HepG2 (cell line): ENCODE data around the gene SMAD3. TPM values are rescaled to one million over a fixed set of nuclear protein-coding genes. Genes with fewer than 3 reads are reported as not detected.

ENCODE experiments used
- ATAC-seq: fragments of 200-7000 bp; cut with Tn5 transposase; 3 replicates; pipeline ENCODE4 v1.9.1; 2020; ENCODE audit warnings: mild to moderate bottlenecking, moderate library complexity
- BruUV-seq: library from RNA; stranded (reverse); fragments of 400-500 nt; replicated peaks from 2 replicates; lab custom pipeline; 2021; lab: Mats Ljungman, UMichigan
- CTCF ChIA-PET: fragments of 300-600 bp; formaldehyde crosslinking; extraction: SDS; loops from one replicate; lab custom pipeline; 2021; ENCODE audit warnings: low total read pairs, inconsistent platforms, low intra/inter-chr PET ratio; lab: Yijun Ruan, JAX
- POLR2A ChIA-PET: fragments of 350-600 bp; sonication (Branson Sonifier 250); formaldehyde crosslinking; loops from one replicate; lab custom pipeline; 2020; ENCODE audit warnings: antibody characterized with exemption, inconsistent platforms; lab: Yijun Ruan, JAX
- DNase-seq: peaks from one replicate; pipeline ENCODE4 v3.0.0-alpha.2; 2015; ENCODE audit warnings: low spot score
- FAIRE-seq: peaks from 3 replicates; lab custom pipeline; 2011; peaks lifted over from hg19 to GRCh38; lab: Jason Lieb, UNC
- H2AFZ ChIP-seq: one replicate; pipeline ENCODE4 v1.6.1; 2011; ENCODE audit warnings: low read length, inconsistent platforms
- H3K27ac ChIP-seq: fragments of 300-600 bp; 3 replicates; pipeline ENCODE4 v1.8.0; 2011; ENCODE audit warnings: mixed run types, mild to moderate bottlenecking, mixed read lengths, low read length, inconsistent platforms; ENCODE audit not compliant: insufficient read depth; ENCODE audit errors: extremely low read length
- H3K27me3 ChIP-seq, 2 experiments: fragments of 200-600 bp in 1 of 2; 2 replicates in 1 of 2; 3 replicates in 1 of 2; pipeline versions ENCODE4 v1.6.0 to v1.8.0; 2011; ENCODE audit warnings: low read length in 2 of 2, mild to moderate bottlenecking in 2 of 2, moderate library complexity in 2 of 2, inconsistent platforms in 1 of 2; ENCODE audit not compliant: insufficient read depth in 2 of 2, control insufficient read depth in 1 of 2
- H3K36me3 ChIP-seq, 2 experiments: fragments of 200-600 bp in 1 of 2; replicated peaks in 1 of 2; 2 replicates in 1 of 2; 3 replicates in 1 of 2; pipeline versions ENCODE4 v1.5.1 to v1.8.0; 2011; ENCODE audit warnings: low read length in 2 of 2, inconsistent platforms in 1 of 2; ENCODE audit not compliant: insufficient read depth in 2 of 2, control insufficient read depth in 1 of 2
- H3K4me1 ChIP-seq: 2 replicates; pipeline ENCODE4 v1.5.1; 2012; ENCODE audit warnings: low read length, inconsistent platforms; ENCODE audit not compliant: insufficient read depth
- H3K4me2 ChIP-seq: 2 replicates; pipeline ENCODE4 v1.6.0; 2011; ENCODE audit warnings: low read depth, low read length, inconsistent platforms
- H3K4me3 ChIP-seq, 3 experiments: fragments of 200-600 bp in 1 of 3; sonication (generic), shearing (Covaris generic) in 1 of 3; replicated peaks in 1 of 3; 2 replicates each; pipeline ENCODE4 v1.5.1; 2011 to 2016; ENCODE audit warnings: low read length in 3 of 3, inconsistent platforms in 2 of 3, low read depth in 2 of 3, mild to moderate bottlenecking in 2 of 3, control low read depth in 1 of 3, mixed read lengths in 1 of 3; ENCODE audit not compliant: insufficient read depth in 1 of 3
- H3K79me2 ChIP-seq: one replicate; pipeline ENCODE4 v1.6.1; 2011; ENCODE audit warnings: low read length, inconsistent platforms; ENCODE audit not compliant: insufficient read depth
- H3K9ac ChIP-seq: 2 replicates; pipeline ENCODE4 v1.6.0; 2011; ENCODE audit warnings: mild to moderate bottlenecking, low read depth, low read length, inconsistent platforms; ENCODE audit not compliant: insufficient read depth
- H3K9me3 ChIP-seq: 2 replicates; pipeline ENCODE4 v1.5.1; 2012; ENCODE audit warnings: mild to moderate bottlenecking, low read length
- H4K20me1 ChIP-seq: 2 replicates; pipeline ENCODE4 v1.6.0; 2011; ENCODE audit warnings: inconsistent platforms, mild to moderate bottlenecking, low read length, moderate library complexity; ENCODE audit not compliant: insufficient read depth
- FOSL1 ChIP-seq: sonication (generic); formaldehyde crosslinking; IDR thresholded peaks from 2 replicates; pipeline ENCODE4 v1.9.0; 2021; ENCODE audit warnings: missing genetic modification reagents, borderline replicate concordance
- HOXA9 ChIP-seq: sonication (generic); formaldehyde crosslinking; IDR thresholded peaks from 2 replicates; pipeline ENCODE4 v1.8.1; 2022; ENCODE audit warnings: missing genetic modification reagents, mild to moderate bottlenecking, moderate library complexity, borderline replicate concordance
- SRSF4 ChIP-seq: fragments of 200-400 bp; formaldehyde crosslinking; IDR thresholded peaks from one replicate; pipeline ENCODE4 v1.6.1; 2018; ENCODE audit warnings: mild to moderate bottlenecking, low read depth, low read length, moderate library complexity; ENCODE audit not compliant: poor library complexity, severe bottlenecking
- ZC3H4 ChIP-seq: sonication (generic); formaldehyde crosslinking; IDR thresholded peaks from 2 replicates; pipeline ENCODE4 v1.4.0; 2020; ENCODE audit warnings: missing genetic modification reagents, borderline replicate concordance
- ZFP62 ChIP-seq: sonication (generic); formaldehyde crosslinking; IDR thresholded peaks from 2 replicates; pipeline ENCODE4 v1.4.0; 2020; ENCODE audit warnings: missing genetic modification reagents
- ZNF451 ChIP-seq: sonication (generic); formaldehyde crosslinking; IDR thresholded peaks from 2 replicates; pipeline ENCODE4 v1.5.0; 2020; ENCODE audit warnings: mild to moderate bottlenecking, missing genetic modification reagents
- ZNF629 ChIP-seq: sonication (generic); formaldehyde crosslinking; conservative IDR thresholded peaks from 2 replicates; pipeline ENCODE4 v1.5.0; 2020; ENCODE audit warnings: missing genetic modification reagents
- ZNF891 ChIP-seq: sonication (generic); formaldehyde crosslinking; IDR thresholded peaks from 2 replicates; pipeline ENCODE4 v1.5.0; 2020; ENCODE audit warnings: mild to moderate bottlenecking, missing genetic modification reagents
- WGBS: methylation state at CpG from one replicate; pipeline ENCODE4 v1.1.6; 2017; ENCODE audit warnings: low lambda C conversion rate; 5-methylcytosine and 5-hydroxymethylcytosine counted together
- in situ Hi-C: cut with HindIII; loops from 2 replicates; pipeline ENCODE4 v1.10.0; 2017; ENCODE audit warnings: low pct_unique_long_range_greater_than_20kb; ENCODE audit not compliant: extremely low pct_ligation_motif_present
- intact Hi-C: fragments of 100-400 bp; cut with micrococcal nuclease; formaldehyde crosslinking; loops from one replicate; pipeline ENCODE4 v1.10.0; 2022; ENCODE audit not compliant: unreplicated experiment
- polyA plus RNA-seq, 8 experiments: library from polyadenylated mRNA; depleted of rRNA in 3 of 8; stranded (reverse) in 7 of 8; unstranded in 1 of 8; fragments of >200 nt; fragmentation: Illumina TruSeq in 4 of 8; extraction: Trizol in 4 of 8; gene quantifications; 2 replicates each; pipeline versions ENCODE4 v1.2.1 to v1.2.3, GENCODE V29; 2011 to 2016; ENCODE audit warnings: low read depth in 4 of 8, missing spikeins in 1 of 8, mixed read lengths in 1 of 8; ENCODE audit not compliant: insufficient read depth in 1 of 8
- total RNA-seq, 5 experiments: library from RNA; depleted of rRNA; stranded (reverse); fragments of >200 nt; fragmentation: Illumina TruSeq; extraction: Trizol; gene quantifications; 2 replicates each; pipeline ENCODE4 v1.2.3, GENCODE V29; 2016; ENCODE audit warnings: low read depth in 1 of 5
- TF ChIP-seq, protein P1 (sequence below): sonication (generic); formaldehyde crosslinking; IDR thresholded peaks from 2 replicates; pipeline ENCODE4 v1.9.0; 2022; ENCODE audit warnings: missing genetic modification reagents, mild to moderate bottlenecking, borderline replicate concordance
- TF ChIP-seq, protein P2 (sequence below): sonication (generic); formaldehyde crosslinking; IDR thresholded peaks from 2 replicates; pipeline ENCODE4 v1.4.0; 2020; ENCODE audit warnings: mild to moderate bottlenecking, missing genetic modification reagents

Gene SMAD3
- total and polyA plus RNA-seq, 2 of the 13 experiments (the other 11 are each of a cell fraction or from before 2014, with no cell fraction given) = 8.6 to 56.3 TPM

- intact Hi-C loops = no loop called here
These were observed 153.0 kb downstream of the SMAD3 start for GRCh38 chr15:67218428-67218827.

GRCh38 chr15:67219288-67219687 is 153.9 kb downstream of the SMAD3 start:
- BruUV-seq = no TSS peak
- FAIRE-seq = no peak
- CTCF ChIA-PET = no interaction called here
- TF ChIP-seq ZFP62 (CRISPR knock-in tag) (no peak), ZC3H4 (CRISPR knock-in tag) (no peak), SRSF4 (no peak), FOSL1 (no peak), ZNF451 (CRISPR knock-in tag) (no peak), ZNF629 (no peak)
- TF ChIP-seq, protein P1, sequence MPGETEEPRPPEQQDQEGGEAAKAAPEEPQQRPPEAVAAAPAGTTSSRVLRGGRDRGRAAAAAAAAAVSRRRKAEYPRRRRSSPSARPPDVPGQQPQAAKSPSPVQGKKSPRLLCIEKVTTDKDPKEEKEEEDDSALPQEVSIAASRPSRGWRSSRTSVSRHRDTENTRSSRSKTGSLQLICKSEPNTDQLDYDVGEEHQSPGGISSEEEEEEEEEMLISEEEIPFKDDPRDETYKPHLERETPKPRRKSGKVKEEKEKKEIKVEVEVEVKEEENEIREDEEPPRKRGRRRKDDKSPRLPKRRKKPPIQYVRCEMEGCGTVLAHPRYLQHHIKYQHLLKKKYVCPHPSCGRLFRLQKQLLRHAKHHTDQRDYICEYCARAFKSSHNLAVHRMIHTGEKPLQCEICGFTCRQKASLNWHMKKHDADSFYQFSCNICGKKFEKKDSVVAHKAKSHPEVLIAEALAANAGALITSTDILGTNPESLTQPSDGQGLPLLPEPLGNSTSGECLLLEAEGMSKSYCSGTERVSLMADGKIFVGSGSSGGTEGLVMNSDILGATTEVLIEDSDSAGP = no peak
- TF ChIP-seq, protein P2, sequence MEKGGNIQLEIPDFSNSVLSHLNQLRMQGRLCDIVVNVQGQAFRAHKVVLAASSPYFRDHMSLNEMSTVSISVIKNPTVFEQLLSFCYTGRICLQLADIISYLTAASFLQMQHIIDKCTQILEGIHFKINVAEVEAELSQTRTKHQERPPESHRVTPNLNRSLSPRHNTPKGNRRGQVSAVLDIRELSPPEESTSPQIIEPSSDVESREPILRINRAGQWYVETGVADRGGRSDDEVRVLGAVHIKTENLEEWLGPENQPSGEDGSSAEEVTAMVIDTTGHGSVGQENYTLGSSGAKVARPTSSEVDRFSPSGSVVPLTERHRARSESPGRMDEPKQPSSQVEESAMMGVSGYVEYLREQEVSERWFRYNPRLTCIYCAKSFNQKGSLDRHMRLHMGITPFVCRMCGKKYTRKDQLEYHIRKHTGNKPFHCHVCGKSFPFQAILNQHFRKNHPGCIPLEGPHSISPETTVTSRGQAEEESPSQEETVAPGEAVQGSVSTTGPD (CRISPR knock-in tag) = no peak

More at GRCh38 chr15:67218428-67218827, 153.0 kb downstream of the SMAD3 start:
- no peaks in the 10 kb centered on the region for H3K9me3 ChIP-seq
- FAIRE-seq (no peak), DNase-seq (no peak), ATAC-seq (no peak)
- H4K20me1 ChIP-seq = no peaks in the 10 kb centered on the region
- H3K79me2 ChIP-seq = no peaks in the 10 kb centered on the region
- no peak overlapping the region for H3K27ac ChIP-seq
- no peak overlapping the region for H3K9ac ChIP-seq
- TF ChIP-seq HOXA9 (CRISPR knock-in tag) (no peak), ZNF891 (no peak)
- no peaks in the 10 kb centered on the region for H3K36me3 ChIP-seq
- no peak overlapping the region for H2AFZ ChIP-seq
- in situ Hi-C loops = no loop called here
- BruUV-seq = no TSS peak
- H3K4me1 ChIP-seq = no peaks in the 10 kb centered on the region
- CTCF ChIA-PET = no interaction called here
- H3K27me3 ChIP-seq = no peaks in the 10 kb centered on the region
- POLR2A ChIA-PET = no interaction called here
- no peak overlapping the region for H3K4me3 ChIP-seq
- no peak overlapping the region for H3K4me2 ChIP-seq

More at GRCh38 chr15:67219288-67219687, 153.9 kb downstream of the SMAD3 start:
- Histone ChIP-seq H2AFZ (no peak overlapping the region), H4K20me1 (no peaks in the 10 kb centered on the region), H3K9ac (no peak overlapping the region), H3K79me2 (no peaks in the 10 kb centered on the region), H3K36me3 (no peaks in the 10 kb centered on the region), H3K4me2 (no peak overlapping the region), H3K4me3 (no peak overlapping the region), H3K27me3 (no peaks in the 10 kb centered on the region), H3K4me1 (no peaks in the 10 kb centered on the region), H3K9me3 (no peaks in the 10 kb centered on the region), H3K27ac (no peak overlapping the region)
- POLR2A ChIA-PET = no interaction called here
- intact Hi-C loops (no loop called here), in situ Hi-C loops (no loop called here)
- WGBS = 89% methylated on average over 2 of the region's 2 CpGs
- ATAC-seq = no peak
- no peak for DNase-seq
